ENCODE results near the gene CEMIP.
A peak's percentile ranks its signal among the peaks of the same experiment; 100 is the strongest.

The CEMIP gene

DNA sequence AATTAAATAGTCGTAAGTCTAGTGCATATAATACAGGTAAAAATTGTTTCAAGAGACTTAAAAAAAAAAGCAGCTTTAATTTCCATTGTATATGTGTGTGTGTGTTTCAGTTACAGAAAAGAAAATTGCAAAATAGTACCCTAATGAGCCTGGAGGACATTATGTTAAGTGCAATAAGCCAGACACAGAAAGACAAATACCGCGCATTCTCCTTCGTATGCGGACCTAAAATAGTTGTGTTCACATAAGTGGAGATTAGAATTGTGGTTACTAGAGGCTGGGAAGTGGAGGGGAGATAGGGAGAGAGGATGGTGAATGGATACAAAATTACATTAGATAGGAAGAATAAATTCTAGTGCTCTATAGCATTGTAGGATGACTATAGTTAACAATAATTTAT lies 206.8 kb downstream of the CEMIP start:
- no peak overlapping the region for H3K4me3 ChIP-seq
- intact Hi-C loops (cut with DNase I; ENCODE audit: low total_unique reads) = no loop called here

DNA sequence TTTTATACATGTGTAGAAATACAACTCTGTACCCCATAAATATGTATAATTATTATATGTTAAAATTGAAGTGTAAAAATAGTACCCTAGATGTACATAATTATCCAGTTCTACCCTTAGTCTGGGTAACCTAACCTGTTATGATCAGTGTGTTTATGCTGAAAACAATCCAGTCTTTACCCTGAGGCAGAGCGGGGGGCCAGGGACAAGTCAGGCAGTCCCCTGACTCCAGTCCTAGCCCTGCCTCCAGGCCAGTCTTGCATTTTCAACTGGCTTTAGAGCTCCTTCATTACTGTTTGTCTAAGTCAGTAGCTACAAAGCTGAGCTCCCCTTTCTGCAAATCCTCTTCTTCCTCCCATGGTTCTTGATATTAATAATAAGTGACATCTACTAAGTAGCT lies 207.3 kb downstream of the CEMIP start:
- Histone ChIP-seq H3K27ac (no peak overlapping the region), H3K4me1 (peaks cover 0 to 48% (median 24%) of the 10 kb centered on the region in 4 donors), H3K36me3 (peaks cover 0 to 12% (median 5%) of the 10 kb centered on the region in 3 donors), H3K4me3 (no peak overlapping the region), H3K9me3 (no peaks in the 10 kb centered on the region), H3K27me3 (no peaks in the 10 kb centered on the region)
- TF ChIP-seq, protein P1, sequence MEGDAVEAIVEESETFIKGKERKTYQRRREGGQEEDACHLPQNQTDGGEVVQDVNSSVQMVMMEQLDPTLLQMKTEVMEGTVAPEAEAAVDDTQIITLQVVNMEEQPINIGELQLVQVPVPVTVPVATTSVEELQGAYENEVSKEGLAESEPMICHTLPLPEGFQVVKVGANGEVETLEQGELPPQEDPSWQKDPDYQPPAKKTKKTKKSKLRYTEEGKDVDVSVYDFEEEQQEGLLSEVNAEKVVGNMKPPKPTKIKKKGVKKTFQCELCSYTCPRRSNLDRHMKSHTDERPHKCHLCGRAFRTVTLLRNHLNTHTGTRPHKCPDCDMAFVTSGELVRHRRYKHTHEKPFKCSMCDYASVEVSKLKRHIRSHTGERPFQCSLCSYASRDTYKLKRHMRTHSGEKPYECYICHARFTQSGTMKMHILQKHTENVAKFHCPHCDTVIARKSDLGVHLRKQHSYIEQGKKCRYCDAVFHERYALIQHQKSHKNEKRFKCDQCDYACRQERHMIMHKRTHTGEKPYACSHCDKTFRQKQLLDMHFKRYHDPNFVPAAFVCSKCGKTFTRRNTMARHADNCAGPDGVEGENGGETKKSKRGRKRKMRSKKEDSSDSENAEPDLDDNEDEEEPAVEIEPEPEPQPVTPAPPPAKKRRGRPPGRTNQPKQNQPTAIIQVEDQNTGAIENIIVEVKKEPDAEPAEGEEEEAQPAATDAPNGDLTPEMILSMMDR (IDR thresholded peaks at IDR 0.05) = no peak
- no peak for DNase-seq
- intact Hi-C loops (cut with DNase I; ENCODE audit: low total_unique reads) = no loop called here

More for the DNA sequence above, 206.8 kb downstream of the CEMIP start:
- peaks cover 0 to 47% (median 24%) of the 10 kb centered on the region in 4 donors for H3K4me1 ChIP-seq
- TF ChIP-seq, protein P1 (IDR thresholded peaks at IDR 0.05) = no peak
- peaks cover 0 to 17% (median 10%) of the 10 kb centered on the region in 3 donors for H3K36me3 ChIP-seq
- no peaks in the 10 kb centered on the region for H3K9me3 ChIP-seq
- H3K27ac ChIP-seq = no peak overlapping the region
- no peaks in the 10 kb centered on the region for H3K27me3 ChIP-seq
- DNase-seq = no peak

DNA sequence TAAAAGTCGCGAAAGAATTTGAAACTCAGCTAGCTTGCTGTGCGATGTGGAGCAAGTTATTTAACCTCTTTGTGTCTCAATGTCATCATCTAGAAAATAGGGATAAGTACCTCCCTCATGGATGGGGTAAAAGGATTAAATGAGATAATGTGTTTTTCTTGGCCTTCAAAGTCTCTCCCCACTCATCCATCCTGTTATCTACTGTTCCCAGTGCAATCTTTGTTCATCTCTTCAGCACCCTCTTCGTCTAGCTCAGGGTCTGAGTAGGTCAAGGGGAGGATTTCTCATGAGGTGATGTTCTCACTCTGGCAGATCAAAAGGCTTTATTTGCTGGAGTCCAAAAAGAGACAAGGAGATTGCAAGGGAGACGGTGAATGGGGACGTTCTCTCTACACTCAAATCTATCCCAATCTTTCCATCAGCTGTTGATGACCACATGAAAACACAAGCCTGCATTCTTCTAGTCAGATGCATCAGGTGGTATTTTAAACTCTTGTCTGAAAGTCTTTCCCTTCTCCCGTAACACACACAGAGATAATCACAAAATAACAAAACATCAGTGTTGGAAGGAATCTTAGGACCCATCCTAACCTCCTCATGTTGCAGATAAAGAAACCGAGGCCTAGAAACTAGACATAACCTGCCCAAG lies 209.1 kb downstream of the CEMIP start:
- no peak for DNase-seq
- H3K9me3 ChIP-seq = no peaks in the 10 kb centered on the region
- H3K4me1 ChIP-seq = peaks cover 0 to 48% (median 24%) of the 10 kb centered on the region in 4 donors
- TF ChIP-seq, protein P1 (IDR thresholded peaks at IDR 0.05) = no peak
- H3K36me3 ChIP-seq = no peaks in the 10 kb centered on the region
- H3K27ac ChIP-seq = peak overlapping the region in 1 of 2 donors; percentile 92
- peak overlapping the region; percentile 79 to 83 for H3K4me3 ChIP-seq
- intact Hi-C loops (cut with DNase I; ENCODE audit: low total_unique reads) = no loop called here
- H3K27me3 ChIP-seq = no peaks in the 10 kb centered on the region

DNA sequence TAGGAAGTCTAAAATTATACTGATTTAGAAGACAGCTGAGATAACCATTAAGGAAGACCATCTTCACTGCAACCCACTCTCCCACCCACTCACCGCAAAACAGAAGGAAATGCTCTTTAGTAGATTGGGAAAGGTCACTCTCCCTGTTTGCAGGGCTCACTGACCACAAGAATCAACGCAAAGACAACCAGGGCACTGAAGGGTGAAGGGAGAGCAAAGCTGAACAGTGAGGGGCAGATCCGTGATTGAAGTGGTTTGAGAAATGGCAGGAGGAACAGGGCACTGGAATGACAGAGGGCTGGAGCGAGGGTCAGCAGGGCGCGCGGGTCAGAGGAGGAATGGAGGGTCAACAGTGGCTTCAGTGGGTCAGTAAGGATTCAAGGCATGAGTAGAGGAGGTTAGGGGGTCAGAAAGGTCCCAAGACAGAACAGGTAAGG lies 209.9 kb downstream of the CEMIP start:
- Histone ChIP-seq H3K27ac (peak overlapping the region; percentile 89 to 92), H3K36me3 (no peaks in the 10 kb centered on the region), H3K27me3 (no peaks in the 10 kb centered on the region), H3K4me3 (peak overlapping the region; percentile 79 to 83), H3K4me1 (peaks cover 0 to 48% (median 24%) of the 10 kb centered on the region in 4 donors), H3K9me3 (no peaks in the 10 kb centered on the region)
- DNase-seq = no peak
- TF ChIP-seq, protein P1 (IDR thresholded peaks at IDR 0.05) = no peak
- intact Hi-C loops (cut with DNase I; ENCODE audit: low total_unique reads) = no loop called here

DNA sequence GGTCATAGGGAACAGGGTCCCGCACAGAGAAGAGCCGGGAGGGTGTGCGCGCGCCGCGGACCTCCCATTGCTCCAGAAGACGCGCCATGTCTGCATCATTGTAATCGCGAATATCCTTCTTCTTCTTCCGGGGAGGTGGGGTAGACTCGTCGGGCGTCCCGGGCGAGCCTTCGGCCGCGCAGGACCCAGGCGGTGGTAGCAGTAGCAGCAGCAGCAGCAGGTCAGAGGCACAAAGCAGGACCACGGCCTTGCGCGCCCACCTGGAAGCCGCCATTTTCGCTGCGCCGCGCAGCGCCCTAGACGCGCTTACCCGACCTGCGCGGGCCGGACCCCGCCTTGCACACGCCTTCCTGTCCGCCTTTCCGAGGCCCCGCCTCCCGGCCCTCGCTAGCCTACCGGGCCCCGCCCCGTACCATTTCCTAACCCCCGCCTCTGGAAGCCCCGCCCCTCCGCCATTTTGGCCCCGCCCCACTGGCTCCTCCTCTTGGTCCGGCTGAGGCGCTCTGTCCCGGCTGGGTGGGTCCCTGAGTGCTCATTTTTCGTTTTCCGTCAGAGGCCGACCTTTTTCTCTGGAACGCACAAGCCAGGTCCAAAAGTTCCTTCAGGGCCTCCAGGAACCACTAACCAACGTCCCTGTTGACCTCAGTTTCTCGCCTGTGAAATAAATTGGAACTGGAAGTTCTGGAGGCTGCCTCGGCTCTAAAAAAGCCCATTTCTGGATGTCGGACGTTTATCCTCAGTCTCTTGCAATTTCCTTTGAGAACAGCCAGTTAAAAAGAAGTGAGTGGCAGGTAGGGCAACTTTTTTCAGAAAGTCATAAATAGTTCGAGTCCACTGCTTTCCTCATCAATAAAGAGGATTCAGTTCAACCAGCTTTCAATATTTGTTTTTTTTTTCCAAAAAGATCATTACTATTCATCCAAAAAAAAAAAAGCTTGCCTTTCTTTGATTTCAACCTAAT lies 210.6 kb downstream of the CEMIP start, which contains the start of gene MESD:
Gene MESD (minus strand): TSS at position 302 of the 961 bp plus-strand sequence. CDS start 28 bp downstream, at position 274.
- H3K27me3 ChIP-seq = no peaks in the 10 kb centered on the region
- no peaks in the 10 kb centered on the region for H3K9me3 ChIP-seq
- peaks cover 0 to 48% (median 24%) of the 10 kb centered on the region in 4 donors for H3K4me1 ChIP-seq
- H3K27ac ChIP-seq = peak within 1 kb of the TSS; percentile 89 to 92
- H3K4me3 ChIP-seq = peak within 1 kb of the TSS; percentile 79 to 83
- peak; percentile 97 to 99 for DNase-seq
- H3K36me3 ChIP-seq = no peaks in the 10 kb centered on the region
- TF ChIP-seq, protein P1 (IDR thresholded peaks at IDR 0.05) = no peak
- intact Hi-C loops (cut with DNase I; ENCODE audit: low total_unique reads) = no loop called here

Measured in tibial artery (tissue), 4 donors.